SU-DHL-6 (cell line): ENCODE data around the gene STK39.

Source experiments
- H2AFZ ChIP-seq: fragments of 200-600 bp; sonication (generic); 2 replicates; pipeline ENCODE4 v1.6.1; 2014; ENCODE audit warnings: low read depth, mild to moderate bottlenecking, moderate library complexity, mixed read lengths, antibody characterized with exemption, low read length; ENCODE audit not compliant: severe bottlenecking
- H3F3A ChIP-seq: fragments of 200-600 bp; shearing (Covaris generic); 2 replicates; pipeline ENCODE4 v1.6.0; 2016; ENCODE audit warnings: antibody characterized with exemption, mild to moderate bottlenecking; ENCODE audit not compliant: insufficient read depth
- H3K27ac ChIP-seq: fragments of 200-600 bp; sonication (generic); 2 replicates; pipeline ENCODE4 v1.5.1; 2016; ENCODE audit warnings: low read depth, mild to moderate bottlenecking, low read length, moderate library complexity, mixed read lengths
- H3K27me3 ChIP-seq: fragments of 200-600 bp; sonication (generic), shearing (Covaris generic); 2 replicates; pipeline ENCODE4 v1.6.0; 2014; ENCODE audit warnings: mild to moderate bottlenecking, low read length
- H3K36me3 ChIP-seq: fragments of 200-600 bp; sonication (generic); 2 replicates; pipeline ENCODE4 v1.6.1; 2014; ENCODE audit warnings: mild to moderate bottlenecking, low read length, mixed read lengths
- H3K4me2 ChIP-seq: fragments of 300-600, 200-600 bp; shearing (Covaris generic), sonication (generic); 2 replicates; pipeline ENCODE4 v1.6.0; 2014; ENCODE audit warnings: low read length, low read depth, mild to moderate bottlenecking; ENCODE audit not compliant: poor library complexity, severe bottlenecking
- H3K4me3 ChIP-seq: fragments of 200-600 bp; sonication (generic); 2 replicates; pipeline ENCODE4 v1.5.1; 2014; ENCODE audit warnings: antibody characterized with exemption, low read length, mild to moderate bottlenecking, mixed read lengths; ENCODE audit not compliant: insufficient read depth, poor library complexity, severe bottlenecking
- H3K79me2 ChIP-seq: fragments of 200-600 bp; sonication (generic); 2 replicates; pipeline ENCODE4 v1.6.1; 2014; ENCODE audit warnings: mild to moderate bottlenecking, low read length, moderate library complexity; ENCODE audit not compliant: insufficient read depth
- H3K9ac ChIP-seq: fragments of 200-600 bp; sonication (generic); 2 replicates; pipeline ENCODE4 v1.7.0; 2014; ENCODE audit warnings: mild to moderate bottlenecking, low read length
- H3K9me2 ChIP-seq: fragments of 200-600 bp; sonication (generic); replicated peaks from 2 replicates; pipeline ENCODE4 v1.6.1; 2014; ENCODE audit warnings: low read length; ENCODE audit not compliant: insufficient read depth
- H3K9me3 ChIP-seq: fragments of 200-600 bp; sonication (generic); 2 replicates; pipeline ENCODE4 v1.6.1; 2014; ENCODE audit warnings: low read length, mixed read lengths; ENCODE audit not compliant: insufficient read depth
- H4K20me1 ChIP-seq: fragments of 200-600 bp; sonication (generic); 2 replicates; pipeline ENCODE4 v1.6.1; 2014; ENCODE audit warnings: low read depth, mild to moderate bottlenecking, antibody characterized with exemption, low read length, moderate library complexity, mixed read lengths
- EZH2phosphoT487 ChIP-seq: fragments of 200-600 bp; sonication (generic), shearing (Covaris generic); conservative IDR thresholded peaks from 2 replicates; pipeline ENCODE4 v1.6.1; 2018; ENCODE audit warnings: mild to moderate bottlenecking, antibody characterized with exemption, low read length, moderate library complexity, mixed read lengths
- TF ChIP-seq, protein P1 (sequence below): fragments of 200-600 bp; sonication (generic); IDR thresholded peaks from one replicate; pipeline ENCODE4 v1.5.1; 2017; ENCODE audit warnings: antibody characterized with exemption, mild to moderate bottlenecking, low read length, moderate library complexity; ENCODE audit not compliant: insufficient read depth, poor library complexity, severe bottlenecking

STK39 gene

DNA sequence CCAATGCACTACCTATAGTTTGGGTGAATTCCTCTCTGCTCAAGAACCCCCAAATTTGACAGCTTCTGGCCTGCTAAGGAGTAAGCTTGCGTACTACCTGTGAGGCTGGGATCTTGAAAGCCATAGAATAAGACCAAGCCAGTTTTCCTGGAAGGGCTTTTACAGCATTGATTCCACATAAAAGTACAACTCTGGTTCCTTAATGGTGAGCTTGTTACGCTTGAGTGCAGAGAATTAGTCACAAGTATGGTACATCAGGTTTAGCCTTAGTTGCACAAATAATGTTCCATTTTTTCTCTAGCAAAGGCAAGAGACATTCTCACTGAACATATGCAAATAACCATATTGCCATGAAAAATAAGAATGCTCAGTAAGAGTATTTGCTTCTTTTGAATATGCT lies 39.1 kb upstream of the STK39 start:
- no peaks in the 10 kb centered on the region for H3K9me2 ChIP-seq
- no peak overlapping the region for H3K9ac ChIP-seq
- H4K20me1 ChIP-seq: no peaks in the 10 kb centered on the region
- H2AFZ ChIP-seq: no peak overlapping the region
- no peak for TF ChIP-seq EZH2phosphoT487
- TF ChIP-seq, protein P1, sequence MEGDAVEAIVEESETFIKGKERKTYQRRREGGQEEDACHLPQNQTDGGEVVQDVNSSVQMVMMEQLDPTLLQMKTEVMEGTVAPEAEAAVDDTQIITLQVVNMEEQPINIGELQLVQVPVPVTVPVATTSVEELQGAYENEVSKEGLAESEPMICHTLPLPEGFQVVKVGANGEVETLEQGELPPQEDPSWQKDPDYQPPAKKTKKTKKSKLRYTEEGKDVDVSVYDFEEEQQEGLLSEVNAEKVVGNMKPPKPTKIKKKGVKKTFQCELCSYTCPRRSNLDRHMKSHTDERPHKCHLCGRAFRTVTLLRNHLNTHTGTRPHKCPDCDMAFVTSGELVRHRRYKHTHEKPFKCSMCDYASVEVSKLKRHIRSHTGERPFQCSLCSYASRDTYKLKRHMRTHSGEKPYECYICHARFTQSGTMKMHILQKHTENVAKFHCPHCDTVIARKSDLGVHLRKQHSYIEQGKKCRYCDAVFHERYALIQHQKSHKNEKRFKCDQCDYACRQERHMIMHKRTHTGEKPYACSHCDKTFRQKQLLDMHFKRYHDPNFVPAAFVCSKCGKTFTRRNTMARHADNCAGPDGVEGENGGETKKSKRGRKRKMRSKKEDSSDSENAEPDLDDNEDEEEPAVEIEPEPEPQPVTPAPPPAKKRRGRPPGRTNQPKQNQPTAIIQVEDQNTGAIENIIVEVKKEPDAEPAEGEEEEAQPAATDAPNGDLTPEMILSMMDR: no peak
- no peak overlapping the region for H3K27ac ChIP-seq
- H3K9me3 ChIP-seq: no peaks in the 10 kb centered on the region
- H3K4me2 ChIP-seq: no peak overlapping the region
- H3F3A ChIP-seq: no peaks in the 10 kb centered on the region
- no peaks in the 10 kb centered on the region for H3K27me3 ChIP-seq
- no peaks in the 10 kb centered on the region for H3K36me3 ChIP-seq
- no peak overlapping the region for H3K4me3 ChIP-seq
- no peaks in the 10 kb centered on the region for H3K79me2 ChIP-seq

DNA sequence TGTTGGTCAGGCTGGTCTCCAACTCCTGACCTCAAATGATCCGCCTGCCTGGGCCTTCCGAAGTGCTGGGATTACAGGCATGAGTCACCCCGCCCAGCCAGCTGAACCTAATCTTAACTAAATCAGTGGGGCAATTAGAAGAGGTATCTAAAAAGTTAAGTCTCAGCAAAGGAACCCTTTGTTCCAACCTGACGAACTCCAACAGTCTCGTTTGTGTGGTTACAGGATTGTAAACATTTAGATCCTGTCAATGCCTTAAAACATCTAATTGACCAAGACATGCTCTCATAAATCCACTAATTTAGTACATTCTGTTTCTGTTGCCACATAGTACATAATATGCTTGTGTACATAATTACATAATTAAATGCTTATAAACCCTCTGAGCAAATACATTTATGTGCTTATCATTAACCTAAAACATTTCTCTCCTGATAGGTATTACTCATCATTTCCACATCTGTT lies 31.1 kb upstream of the STK39 start:
- H3K36me3 ChIP-seq: no peaks in the 10 kb centered on the region
- TF ChIP-seq, protein P1: no peak
- no peak for TF ChIP-seq EZH2phosphoT487
- no peak overlapping the region for H3K9ac ChIP-seq
- no peak overlapping the region for H3K27ac ChIP-seq
- no peaks in the 10 kb centered on the region for H3K27me3 ChIP-seq
- H3K9me3 ChIP-seq: no peaks in the 10 kb centered on the region
- no peaks in the 10 kb centered on the region for H3K79me2 ChIP-seq
- no peaks in the 10 kb centered on the region for H3F3A ChIP-seq
- H4K20me1 ChIP-seq: no peaks in the 10 kb centered on the region
- no peak overlapping the region for H3K4me3 ChIP-seq
- H3K4me2 ChIP-seq: no peak overlapping the region
- H2AFZ ChIP-seq: no peak overlapping the region
- no peaks in the 10 kb centered on the region for H3K9me2 ChIP-seq

DNA sequence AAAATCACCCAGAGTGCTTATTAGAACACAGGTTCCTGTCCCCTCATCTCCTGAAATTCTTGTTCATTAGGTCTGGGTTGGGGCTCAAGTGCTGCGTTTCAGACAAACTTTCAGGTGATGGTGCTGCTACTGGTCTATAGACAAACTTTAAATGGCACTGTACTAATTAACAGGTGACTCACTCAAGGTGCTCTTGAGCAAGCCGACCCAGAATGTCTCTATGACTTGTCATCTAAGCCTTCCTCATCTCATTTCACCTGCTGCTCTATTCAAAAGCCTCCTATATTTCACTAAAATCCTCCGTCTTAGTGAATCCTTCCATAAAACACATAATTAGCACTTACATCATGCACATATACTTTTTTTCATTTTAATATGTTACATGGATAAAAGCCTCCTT lies 29.9 kb upstream of the STK39 start:
- Histone ChIP-seq H2AFZ (no peak overlapping the region), H3K79me2 (no peaks in the 10 kb centered on the region), H3K36me3 (no peaks in the 10 kb centered on the region), H3K27ac (no peak overlapping the region), H3F3A (no peaks in the 10 kb centered on the region), H3K9me2 (no peaks in the 10 kb centered on the region), H3K4me2 (no peak overlapping the region), H3K4me3 (no peak overlapping the region), H4K20me1 (no peaks in the 10 kb centered on the region), H3K27me3 (no peaks in the 10 kb centered on the region), H3K9me3 (no peaks in the 10 kb centered on the region), H3K9ac (no peak overlapping the region)
- no peak for TF ChIP-seq EZH2phosphoT487
- TF ChIP-seq, protein P1: no peak
